HL-60 (cell line): ENCODE measurements around the gene EFNA5.

ENCODE experiments used
- DNase-seq, 2 experiments: peaks; one replicate each; pipeline ENCODE4 v3.0.0-alpha.2; 2010 to 2020; ENCODE audit warnings: low read depth in 1 of 2, low spot score in 1 of 2
- H3K27ac ChIP-seq: fragments of 250-450 bp; sonication (Bioruptor Pico); replicated peaks from 2 replicates; pipeline ENCODE4 v1.5.1; 2020; ENCODE audit warnings: mild to moderate bottlenecking, moderate library complexity
- H3K27me3 ChIP-seq: fragments of 250-450 bp; sonication (Bioruptor Pico); 2 replicates; pipeline ENCODE4 v1.5.1; 2021; ENCODE audit warnings: mild to moderate bottlenecking, moderate library complexity; ENCODE audit not compliant: insufficient read depth, poor library complexity, severe bottlenecking
- H3K4me3 ChIP-seq: replicated peaks from 2 replicates; pipeline ENCODE4 v1.5.1; 2011; ENCODE audit warnings: mild to moderate bottlenecking, control low read depth, low read length; ENCODE audit not compliant: insufficient read depth
- GABPA ChIP-seq: IDR thresholded peaks from 2 replicates; pipeline ENCODE4 v1.6.1; 2012; ENCODE audit warnings: low read depth
- POLR2AphosphoS5 ChIP-seq: IDR thresholded peaks from 2 replicates; pipeline ENCODE4 v1.6.1; 2012; ENCODE audit warnings: low read depth
- SPI1 ChIP-seq: IDR thresholded peaks from 2 replicates; pipeline ENCODE4 v1.6.1; 2012; ENCODE audit warnings: low read depth, mild to moderate bottlenecking, borderline replicate concordance
- TF ChIP-seq, protein P1 (sequence below): IDR thresholded peaks from 2 replicates; pipeline ENCODE4 v1.6.1; 2012; ENCODE audit warnings: low read depth; ENCODE audit not compliant: insufficient replicate concordance
- TF ChIP-seq, protein P2 (sequence below): IDR thresholded peaks from one replicate; pipeline ENCODE4 v1.5.1; 2011; ENCODE audit warnings: low read length, control low read depth, inconsistent platforms; ENCODE audit not compliant: insufficient read depth

Gene EFNA5

DNA sequence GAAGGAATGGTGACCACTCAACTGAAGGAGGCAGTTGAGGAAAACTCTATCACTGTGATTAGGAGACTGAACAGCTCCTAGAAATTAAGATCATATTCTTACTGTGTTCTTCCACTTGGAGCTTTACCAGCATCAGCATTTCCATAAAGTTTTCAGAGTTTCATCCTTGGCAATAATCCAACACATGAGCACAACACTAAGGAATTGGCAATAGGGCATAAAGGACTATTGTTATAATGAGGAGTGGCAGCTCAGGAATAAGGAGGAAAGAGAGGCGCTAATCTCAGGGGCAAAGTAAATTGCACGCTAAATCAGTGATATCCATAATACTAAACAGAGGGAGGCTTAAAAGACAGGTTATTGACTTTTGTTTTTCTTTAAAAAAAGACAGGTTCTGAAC lies 338.9 kb downstream of the EFNA5 start:
- Histone ChIP-seq H3K27me3 (no peaks in the 10 kb centered on the region), H3K4me3 (no peak overlapping the region), H3K27ac (no peak overlapping the region)
- DNase-seq: no peak
- TF ChIP-seq, protein P1, sequence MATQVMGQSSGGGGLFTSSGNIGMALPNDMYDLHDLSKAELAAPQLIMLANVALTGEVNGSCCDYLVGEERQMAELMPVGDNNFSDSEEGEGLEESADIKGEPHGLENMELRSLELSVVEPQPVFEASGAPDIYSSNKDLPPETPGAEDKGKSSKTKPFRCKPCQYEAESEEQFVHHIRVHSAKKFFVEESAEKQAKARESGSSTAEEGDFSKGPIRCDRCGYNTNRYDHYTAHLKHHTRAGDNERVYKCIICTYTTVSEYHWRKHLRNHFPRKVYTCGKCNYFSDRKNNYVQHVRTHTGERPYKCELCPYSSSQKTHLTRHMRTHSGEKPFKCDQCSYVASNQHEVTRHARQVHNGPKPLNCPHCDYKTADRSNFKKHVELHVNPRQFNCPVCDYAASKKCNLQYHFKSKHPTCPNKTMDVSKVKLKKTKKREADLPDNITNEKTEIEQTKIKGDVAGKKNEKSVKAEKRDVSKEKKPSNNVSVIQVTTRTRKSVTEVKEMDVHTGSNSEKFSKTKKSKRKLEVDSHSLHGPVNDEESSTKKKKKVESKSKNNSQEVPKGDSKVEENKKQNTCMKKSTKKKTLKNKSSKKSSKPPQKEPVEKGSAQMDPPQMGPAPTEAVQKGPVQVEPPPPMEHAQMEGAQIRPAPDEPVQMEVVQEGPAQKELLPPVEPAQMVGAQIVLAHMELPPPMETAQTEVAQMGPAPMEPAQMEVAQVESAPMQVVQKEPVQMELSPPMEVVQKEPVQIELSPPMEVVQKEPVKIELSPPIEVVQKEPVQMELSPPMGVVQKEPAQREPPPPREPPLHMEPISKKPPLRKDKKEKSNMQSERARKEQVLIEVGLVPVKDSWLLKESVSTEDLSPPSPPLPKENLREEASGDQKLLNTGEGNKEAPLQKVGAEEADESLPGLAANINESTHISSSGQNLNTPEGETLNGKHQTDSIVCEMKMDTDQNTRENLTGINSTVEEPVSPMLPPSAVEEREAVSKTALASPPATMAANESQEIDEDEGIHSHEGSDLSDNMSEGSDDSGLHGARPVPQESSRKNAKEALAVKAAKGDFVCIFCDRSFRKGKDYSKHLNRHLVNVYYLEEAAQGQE: no peak
- no peak for TF ChIP-seq POLR2AphosphoS5
- TF ChIP-seq, protein P2, sequence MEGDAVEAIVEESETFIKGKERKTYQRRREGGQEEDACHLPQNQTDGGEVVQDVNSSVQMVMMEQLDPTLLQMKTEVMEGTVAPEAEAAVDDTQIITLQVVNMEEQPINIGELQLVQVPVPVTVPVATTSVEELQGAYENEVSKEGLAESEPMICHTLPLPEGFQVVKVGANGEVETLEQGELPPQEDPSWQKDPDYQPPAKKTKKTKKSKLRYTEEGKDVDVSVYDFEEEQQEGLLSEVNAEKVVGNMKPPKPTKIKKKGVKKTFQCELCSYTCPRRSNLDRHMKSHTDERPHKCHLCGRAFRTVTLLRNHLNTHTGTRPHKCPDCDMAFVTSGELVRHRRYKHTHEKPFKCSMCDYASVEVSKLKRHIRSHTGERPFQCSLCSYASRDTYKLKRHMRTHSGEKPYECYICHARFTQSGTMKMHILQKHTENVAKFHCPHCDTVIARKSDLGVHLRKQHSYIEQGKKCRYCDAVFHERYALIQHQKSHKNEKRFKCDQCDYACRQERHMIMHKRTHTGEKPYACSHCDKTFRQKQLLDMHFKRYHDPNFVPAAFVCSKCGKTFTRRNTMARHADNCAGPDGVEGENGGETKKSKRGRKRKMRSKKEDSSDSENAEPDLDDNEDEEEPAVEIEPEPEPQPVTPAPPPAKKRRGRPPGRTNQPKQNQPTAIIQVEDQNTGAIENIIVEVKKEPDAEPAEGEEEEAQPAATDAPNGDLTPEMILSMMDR: no peak
- no peak for TF ChIP-seq SPI1
- no peak for TF ChIP-seq GABPA

DNA sequence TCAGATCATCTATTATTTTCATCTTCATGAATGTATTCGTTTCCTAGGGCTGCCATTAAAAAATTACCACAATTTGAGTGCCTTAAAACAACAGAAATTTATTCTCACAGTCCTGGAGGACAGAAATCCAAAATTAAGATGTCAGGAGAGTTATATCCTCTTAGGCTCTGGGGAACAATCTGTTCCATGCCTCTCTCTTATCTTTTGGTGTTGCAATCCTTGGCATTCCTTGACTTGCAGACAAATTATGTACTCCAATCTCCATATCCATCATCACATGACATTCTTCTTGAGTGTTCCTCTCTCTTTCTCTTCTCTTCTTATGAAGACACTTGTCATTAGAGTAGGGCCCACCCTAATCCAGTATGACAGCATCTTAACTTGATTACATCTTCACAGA lies 339.4 kb downstream of the EFNA5 start:
- TF ChIP-seq POLR2AphosphoS5: no peak
- no peak for TF ChIP-seq SPI1
- TF ChIP-seq, protein P2: no peak
- TF ChIP-seq, protein P1: no peak
- no peak for TF ChIP-seq GABPA

DNA sequence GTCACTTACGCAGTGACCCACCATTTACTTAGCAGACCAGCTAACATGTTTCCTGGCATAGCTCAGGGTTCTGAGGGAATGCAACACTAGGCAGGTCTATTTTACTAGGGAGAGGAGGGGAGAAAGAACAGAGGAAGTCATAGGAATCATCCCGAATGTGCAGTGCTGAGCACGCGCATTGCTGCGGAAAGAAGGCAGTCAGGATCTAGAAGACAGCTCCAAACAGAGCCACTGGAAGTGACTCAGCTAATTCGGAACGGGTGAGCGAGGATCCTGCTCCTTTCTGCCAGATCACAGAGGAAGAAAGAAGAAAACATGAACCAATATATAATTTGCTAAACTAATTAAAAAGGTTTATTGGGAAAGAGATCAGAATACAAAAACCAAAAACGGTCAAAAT lies 339.8 kb downstream of the EFNA5 start:
- H3K4me3 ChIP-seq: no peak overlapping the region
- no peak for TF ChIP-seq SPI1
- no peak for TF ChIP-seq GABPA
- TF ChIP-seq, protein P2: no peak
- TF ChIP-seq, protein P1: no peak
- TF ChIP-seq POLR2AphosphoS5: no peak
- DNase-seq: no peak
- H3K27ac ChIP-seq: no peak overlapping the region
- H3K27me3 ChIP-seq: no peaks in the 10 kb centered on the region

More for the DNA sequence above, 339.4 kb downstream of the EFNA5 start:
- Histone ChIP-seq H3K27ac (no peak overlapping the region), H3K4me3 (no peak overlapping the region), H3K27me3 (no peaks in the 10 kb centered on the region)
- DNase-seq: no peak
